Rectal smooth muscle tissue (tissue), 1 donor: ENCODE measurements around the gene SNED1.

Experiments used
- H3K27ac ChIP-seq: one replicate; pipeline ENCODE4 v1.7.0; 2013; ENCODE audit warnings: low read depth, low read length, inconsistent platforms
- H3K27me3 ChIP-seq: one replicate; pipeline ENCODE4 v1.7.0; 2013; ENCODE audit warnings: low read length; ENCODE audit not compliant: control insufficient read depth, insufficient read depth
- H3K36me3 ChIP-seq: one replicate; pipeline ENCODE4 v1.7.0; 2013; ENCODE audit warnings: low read length; ENCODE audit not compliant: control insufficient read depth, insufficient read depth
- H3K4me1 ChIP-seq: one replicate; pipeline ENCODE4 v1.7.0; 2013; ENCODE audit warnings: low read length; ENCODE audit not compliant: control insufficient read depth, insufficient read depth
- H3K4me3 ChIP-seq: one replicate; pipeline ENCODE4 v1.7.0; 2013; ENCODE audit warnings: low read length
- H3K9ac ChIP-seq: one replicate; pipeline ENCODE4 v1.7.0; 2013; ENCODE audit warnings: low read length

SNED1 gene

GRCh38 chr2:241011751-241012510 is 13.5 kb downstream of the SNED1 start:
- H3K27me3 ChIP-seq, result no peaks in the 10 kb centered on the region
- H3K9ac ChIP-seq, result no peak overlapping the region
- peaks cover 3% of the 10 kb centered on the region for H3K4me1 ChIP-seq
- no peak overlapping the region for H3K27ac ChIP-seq
- no peaks in the 10 kb centered on the region for H3K36me3 ChIP-seq
- H3K4me3 ChIP-seq, result no peak overlapping the region

- Histone ChIP-seq H3K27ac (no peak overlapping the region), H3K4me3 (no peak overlapping the region), H3K9ac (no peak overlapping the region), H3K27me3 (no peaks in the 10 kb centered on the region), H3K4me1 (peaks cover 3% of the 10 kb centered on the region), H3K36me3 (no peaks in the 10 kb centered on the region)
Measured at GRCh38 chr2:241014224-241014623, 15.8 kb downstream of the SNED1 start.

GRCh38 chr2:241014764-241015163 is 16.3 kb downstream of the SNED1 start:
- peaks cover 3% of the 10 kb centered on the region for H3K4me1 ChIP-seq
- no peaks in the 10 kb centered on the region for H3K36me3 ChIP-seq
- no peak overlapping the region for H3K9ac ChIP-seq
- H3K27me3 ChIP-seq, result no peaks in the 10 kb centered on the region
- no peak overlapping the region for H3K4me3 ChIP-seq
- no peak overlapping the region for H3K27ac ChIP-seq

- H3K27me3 ChIP-seq, result no peaks in the 10 kb centered on the region
- no peak overlapping the region for H3K9ac ChIP-seq
- no peaks in the 10 kb centered on the region for H3K36me3 ChIP-seq
- no peak overlapping the region for H3K27ac ChIP-seq
- no peaks in the 10 kb centered on the region for H3K4me1 ChIP-seq
- H3K4me3 ChIP-seq, result no peak overlapping the region
Measured at GRCh38 chr2:241015439-241015838, 17.0 kb downstream of the SNED1 start.

GRCh38 chr2:241017228-241017940 is 19.0 kb downstream of the SNED1 start:
- no peak overlapping the region for H3K9ac ChIP-seq
- no peaks in the 10 kb centered on the region for H3K27me3 ChIP-seq
- H3K27ac ChIP-seq, result no peak overlapping the region
- H3K36me3 ChIP-seq, result no peaks in the 10 kb centered on the region
- no peak overlapping the region for H3K4me3 ChIP-seq
- H3K4me1 ChIP-seq, result no peaks in the 10 kb centered on the region

GRCh38 chr2:241018051-241018891 is 19.9 kb downstream of the SNED1 start:
- H3K36me3 ChIP-seq, result no peaks in the 10 kb centered on the region
- H3K4me1 ChIP-seq, result no peaks in the 10 kb centered on the region
- no peaks in the 10 kb centered on the region for H3K27me3 ChIP-seq
- H3K27ac ChIP-seq, result no peak overlapping the region
- H3K4me3 ChIP-seq, result no peak overlapping the region
- H3K9ac ChIP-seq, result no peak overlapping the region

GRCh38 chr2:241019441-241020139 is 21.2 kb downstream of the SNED1 start:
- no peak overlapping the region for H3K9ac ChIP-seq
- H3K4me3 ChIP-seq, result no peak overlapping the region
- H3K36me3 ChIP-seq, result no peaks in the 10 kb centered on the region
- no peaks in the 10 kb centered on the region for H3K27me3 ChIP-seq
- no peak overlapping the region for H3K27ac ChIP-seq
- no peaks in the 10 kb centered on the region for H3K4me1 ChIP-seq

GRCh38 chr2:241020201-241020600 is 21.8 kb downstream of the SNED1 start:
- Histone ChIP-seq H3K4me3 (no peak overlapping the region), H3K27ac (no peak overlapping the region), H3K9ac (no peak overlapping the region), H3K27me3 (no peaks in the 10 kb centered on the region), H3K4me1 (no peaks in the 10 kb centered on the region), H3K36me3 (no peaks in the 10 kb centered on the region)

- no peak overlapping the region for H3K9ac ChIP-seq
- H3K4me1 ChIP-seq, result no peaks in the 10 kb centered on the region
- H3K4me3 ChIP-seq, result no peak overlapping the region
- no peaks in the 10 kb centered on the region for H3K36me3 ChIP-seq
- H3K27ac ChIP-seq, result no peak overlapping the region
- H3K27me3 ChIP-seq, result no peaks in the 10 kb centered on the region
Measured at GRCh38 chr2:241020629-241021190, 22.3 kb downstream of the SNED1 start.

- H3K27ac ChIP-seq, result no peak overlapping the region
- no peaks in the 10 kb centered on the region for H3K36me3 ChIP-seq
- no peak overlapping the region for H3K9ac ChIP-seq
- no peak overlapping the region for H3K4me3 ChIP-seq
- H3K27me3 ChIP-seq, result no peaks in the 10 kb centered on the region
- H3K4me1 ChIP-seq, result no peaks in the 10 kb centered on the region
Measured at GRCh38 chr2:241025639-241026038, 27.2 kb downstream of the SNED1 start.

- Histone ChIP-seq H3K4me3 (no peak overlapping the region), H3K9ac (no peak overlapping the region), H3K4me1 (no peaks in the 10 kb centered on the region), H3K36me3 (no peaks in the 10 kb centered on the region), H3K27me3 (no peaks in the 10 kb centered on the region), H3K27ac (no peak overlapping the region)
Measured at GRCh38 chr2:241029599-241030332, 31.3 kb downstream of the SNED1 start.
